HG03460 (cell line): Measurements from ENCODE around the gene CELF3.

Experiments used
- ATAC-seq: cut with Tn5 transposase; IDR thresholded peaks from one replicate; pipeline ENCODE4 v1.9.1; 2021; ENCODE audit not compliant: unreplicated experiment

The CELF3 gene

DNA sequence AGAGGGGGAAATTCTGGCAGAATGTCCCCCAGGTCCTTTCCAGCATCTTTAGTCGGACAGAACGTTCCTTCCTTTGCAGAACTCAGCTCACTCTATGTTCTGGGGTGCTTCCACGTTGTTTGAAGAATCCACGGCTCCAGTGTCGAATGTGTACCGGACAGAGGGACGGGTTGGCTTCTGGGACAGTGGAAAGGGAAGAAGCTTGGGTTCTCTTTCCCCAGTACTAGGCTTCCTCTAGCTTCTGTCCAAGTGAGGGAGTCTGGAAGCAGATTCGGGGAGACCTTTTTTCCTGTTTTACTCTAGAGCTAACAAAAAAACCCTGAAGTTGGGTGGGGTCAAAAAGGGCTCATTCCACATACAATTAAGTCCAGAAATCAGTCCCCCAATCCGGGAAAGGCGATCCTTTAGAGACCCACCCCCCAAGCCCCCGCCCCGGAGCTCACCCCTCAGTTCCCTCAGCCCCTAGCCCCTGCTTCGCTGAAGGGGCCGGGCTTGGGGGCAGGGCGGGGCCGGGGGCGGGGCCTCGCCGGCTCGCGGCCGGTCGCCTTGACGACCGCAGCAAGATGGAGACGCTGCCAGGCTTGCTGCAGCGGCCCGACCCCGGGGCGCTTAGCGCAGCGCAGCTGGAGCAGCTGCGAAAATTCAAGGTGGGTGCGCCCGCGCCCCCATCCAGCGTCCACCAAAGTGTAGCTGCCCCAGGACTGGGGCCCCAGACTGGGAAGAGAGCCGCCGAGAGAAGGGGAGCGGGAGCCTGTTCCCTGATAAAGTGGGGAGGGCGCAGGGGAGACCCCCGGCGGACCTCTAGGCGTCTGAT is 4.6 kb upstream of the CELF3 start, which contains the start of gene RIIAD1:
Gene RIIAD1, plus strand, starts transcription at position 549 of the 814 bp plus-strand sequence. Its CDS starts 15 bp downstream, at position 564.
- peak; percentile 69 for ATAC-seq

DNA sequence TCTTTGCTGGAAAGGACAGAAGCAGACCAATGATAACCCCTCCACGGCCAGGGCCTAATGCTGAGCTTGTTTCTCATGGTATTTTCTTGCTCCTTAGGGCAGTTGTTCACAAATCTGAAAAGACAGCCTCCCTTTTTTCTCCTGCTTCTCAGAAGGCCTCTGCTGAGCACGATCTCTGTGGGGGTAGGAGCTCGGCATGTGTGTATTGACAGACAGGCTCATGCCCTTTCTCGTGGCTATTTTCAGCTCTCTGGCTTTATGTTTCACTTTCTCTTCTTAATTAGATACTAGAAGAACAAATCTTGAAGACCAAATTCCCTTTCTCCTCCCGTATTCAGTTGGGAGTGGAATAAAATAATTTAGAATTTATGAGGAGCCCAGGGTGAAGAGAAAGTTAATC is 4.0 kb upstream of the CELF3 start:
- no peak for ATAC-seq

DNA sequence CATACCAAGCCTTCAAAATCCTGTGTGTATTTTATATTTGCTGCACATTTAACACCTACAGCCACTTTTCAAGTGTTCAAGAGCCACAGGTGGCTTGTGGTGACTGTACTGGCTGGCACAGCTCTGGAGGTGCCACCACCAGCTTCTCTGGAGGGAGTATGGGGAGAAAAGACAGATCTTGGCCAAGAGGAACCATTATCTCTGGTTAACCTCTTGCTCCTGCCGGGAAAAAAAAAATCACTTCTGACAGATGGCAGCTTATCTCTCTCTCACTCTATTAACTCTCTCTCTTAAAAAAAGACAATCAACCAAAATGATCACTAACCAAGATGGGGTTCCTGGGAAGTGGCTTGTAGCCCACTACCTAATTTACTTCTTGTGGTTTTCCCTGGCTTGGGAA is 3.5 kb upstream of the CELF3 start:
- ATAC-seq, result no peak

DNA sequence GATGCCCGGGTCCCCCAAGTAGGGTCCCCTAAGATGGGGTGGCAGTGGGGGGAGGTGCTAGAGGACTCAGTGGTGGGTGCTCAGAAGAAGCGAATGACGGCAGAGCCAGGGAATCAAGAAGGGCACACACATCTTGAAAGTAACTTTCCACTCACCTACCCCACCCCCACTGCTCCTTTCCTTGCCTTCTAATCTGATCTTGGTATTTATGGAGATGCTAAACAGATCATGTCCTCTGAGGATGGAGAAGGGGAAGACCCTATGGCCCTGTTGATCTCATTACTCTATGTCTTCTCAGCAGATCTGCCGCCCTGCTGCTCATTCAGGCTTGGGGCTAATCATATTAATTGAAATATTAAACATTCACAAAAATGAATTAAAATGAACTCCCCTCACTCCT is 2.1 kb upstream of the CELF3 start:
- ATAC-seq, result no peak

DNA sequence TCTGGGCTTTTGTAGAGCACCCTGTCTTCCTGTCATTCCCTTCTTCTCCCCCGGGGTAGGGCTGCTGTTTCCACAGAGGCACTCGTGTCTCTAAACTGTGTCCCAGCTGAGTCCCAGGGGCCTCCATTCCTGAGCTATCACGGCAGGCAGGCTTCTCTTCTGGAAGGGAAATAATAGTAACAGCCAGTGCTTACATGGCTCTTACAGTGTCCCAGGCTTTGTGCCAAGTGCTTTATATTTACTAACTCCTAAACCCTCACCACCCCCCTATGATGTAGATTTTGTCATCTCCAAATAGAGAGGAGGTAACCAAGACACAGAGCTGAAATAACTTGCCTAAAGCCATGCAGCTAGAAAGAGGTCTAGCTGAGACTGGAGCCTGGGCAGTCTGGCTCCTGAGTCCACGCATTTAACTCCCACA is 1.4 kb upstream of the CELF3 start:
- no peak for ATAC-seq

DNA sequence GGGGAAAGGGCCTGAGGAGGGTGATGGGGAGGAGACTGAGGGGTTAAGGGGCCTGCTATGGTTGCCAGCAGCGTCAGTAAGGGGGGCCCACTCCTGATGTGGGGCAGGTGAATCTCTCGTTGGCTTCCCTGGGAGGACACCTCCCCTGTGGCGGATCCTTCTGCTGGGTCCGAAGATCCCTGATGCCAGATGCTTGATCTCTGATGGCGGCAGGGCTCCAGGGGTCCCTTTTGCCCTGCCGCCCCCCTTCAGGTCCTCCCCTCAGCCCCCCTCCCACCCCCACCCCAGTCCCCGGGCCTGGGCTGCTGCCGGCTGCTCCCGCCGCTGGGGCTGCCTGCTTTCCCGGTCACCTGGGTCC is 219 bp downstream of the CELF3 start:
- ATAC-seq, result no peak

DNA sequence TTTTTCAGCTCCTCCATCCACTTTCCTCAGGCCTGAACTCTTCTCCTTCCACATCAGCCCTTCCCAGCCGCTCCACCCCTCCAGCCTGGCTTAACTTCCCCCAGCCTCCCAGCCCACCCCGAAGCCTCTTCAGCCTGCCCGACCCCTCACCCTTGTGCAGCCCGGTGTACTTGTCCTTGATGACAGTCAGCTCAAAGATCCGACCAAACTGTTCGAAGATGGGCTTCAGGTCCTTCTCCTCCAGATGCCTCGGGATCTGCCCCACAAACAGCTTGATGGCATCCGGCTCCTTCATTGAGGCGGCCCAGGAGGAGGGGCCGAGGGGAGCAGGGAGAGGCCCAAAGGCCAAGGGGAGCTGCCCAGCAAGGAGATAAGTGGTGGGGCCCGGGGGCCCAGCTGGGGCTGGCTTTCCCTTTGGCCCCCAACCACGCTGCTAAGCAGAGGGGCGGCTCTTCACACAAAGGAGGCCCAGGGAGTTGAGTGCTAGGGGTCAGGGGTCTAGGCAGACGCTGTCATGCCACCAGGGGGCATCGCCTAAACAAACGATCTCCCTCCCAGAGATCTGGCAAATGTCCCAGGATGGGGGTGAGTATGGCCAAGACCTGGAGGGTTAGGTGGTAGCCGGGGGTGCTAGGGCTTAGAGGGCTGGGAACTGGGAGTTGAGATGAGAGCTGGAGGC is 738 bp downstream of the CELF3 start:
- ATAC-seq, result no peak

DNA sequence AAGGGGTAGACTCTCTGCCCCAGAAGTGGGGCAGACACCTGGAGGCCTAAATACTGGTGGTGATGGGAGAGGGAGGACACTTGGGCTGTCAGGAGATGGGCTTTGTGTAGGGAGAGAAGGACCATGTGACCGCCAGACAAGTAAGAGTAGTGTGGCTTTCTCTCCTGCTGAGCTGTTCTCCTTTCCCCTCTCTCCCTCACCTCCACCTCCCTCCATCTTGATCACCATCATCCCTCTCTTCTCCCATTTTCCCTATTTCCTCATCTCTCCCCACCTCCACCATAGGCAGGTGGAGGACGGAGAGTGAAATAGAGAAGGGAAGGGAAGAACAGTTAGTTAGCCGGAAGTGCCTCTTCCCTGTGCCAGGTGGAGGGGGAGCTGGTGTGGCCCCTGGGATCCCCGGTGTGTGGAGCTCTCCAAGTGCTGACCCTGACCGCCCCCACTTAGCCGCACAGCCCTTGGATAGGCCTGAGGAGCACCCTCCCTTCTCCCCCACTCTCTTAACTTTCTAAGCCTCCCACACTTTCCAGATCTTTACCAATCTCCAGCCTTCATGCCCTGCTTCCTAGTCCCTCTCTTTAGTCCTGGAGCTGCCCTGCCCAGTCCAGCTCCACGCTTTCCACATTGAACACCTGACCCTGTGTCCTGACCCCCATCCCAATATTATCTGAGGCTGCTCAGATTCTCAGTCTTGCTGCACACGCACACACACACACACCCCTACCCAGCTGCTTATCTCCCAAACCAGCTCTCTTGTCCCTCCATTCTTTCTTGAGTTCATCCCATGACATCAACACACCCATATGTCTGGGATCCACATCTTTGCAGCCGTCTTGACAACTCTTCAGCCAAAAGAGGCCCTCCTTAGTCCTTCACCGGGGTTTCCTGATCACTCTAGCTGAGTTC is 1.5 kb downstream of the CELF3 start:
- ATAC-seq, result no peak

DNA sequence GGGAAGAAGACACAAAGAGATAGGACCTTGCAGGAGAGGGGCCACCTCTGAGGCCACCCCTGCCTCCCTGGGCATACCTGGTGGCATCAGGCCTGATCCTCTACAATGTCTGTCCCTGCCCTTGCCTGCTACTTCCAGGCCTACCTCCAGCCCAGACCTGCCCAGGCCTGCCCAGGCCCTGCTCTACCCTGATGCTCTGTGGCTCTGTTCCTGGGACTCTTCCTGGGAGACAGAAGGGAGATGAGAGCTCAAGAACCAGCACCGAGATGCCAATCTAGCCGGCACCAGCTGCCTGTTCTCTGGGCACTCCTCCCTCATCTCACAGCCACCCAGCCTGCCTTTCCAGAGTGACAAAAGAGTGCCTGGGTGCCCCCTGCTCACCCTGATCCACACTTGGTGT is 2.7 kb downstream of the CELF3 start:
- no peak for ATAC-seq

DNA sequence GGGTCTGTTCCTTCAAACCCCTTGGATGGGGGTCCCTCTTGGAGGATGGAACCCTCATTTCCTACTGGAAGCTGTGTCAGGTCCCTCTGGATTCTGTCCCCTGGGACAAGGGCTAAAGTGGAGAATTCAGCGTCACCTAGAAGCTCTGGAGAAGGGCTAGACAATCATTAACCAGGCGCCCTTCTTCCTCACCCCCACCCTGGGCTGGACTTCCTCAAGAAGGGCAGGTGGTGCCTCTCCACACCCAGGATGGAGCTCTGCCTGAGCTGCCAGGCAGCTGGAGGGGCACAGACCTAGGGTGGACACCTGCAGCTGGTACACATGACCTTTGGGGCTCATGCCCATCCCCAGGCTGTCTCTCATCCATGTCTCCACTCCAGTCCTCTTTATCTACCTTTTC is 3.6 kb downstream of the CELF3 start:
- ATAC-seq, result no peak

DNA sequence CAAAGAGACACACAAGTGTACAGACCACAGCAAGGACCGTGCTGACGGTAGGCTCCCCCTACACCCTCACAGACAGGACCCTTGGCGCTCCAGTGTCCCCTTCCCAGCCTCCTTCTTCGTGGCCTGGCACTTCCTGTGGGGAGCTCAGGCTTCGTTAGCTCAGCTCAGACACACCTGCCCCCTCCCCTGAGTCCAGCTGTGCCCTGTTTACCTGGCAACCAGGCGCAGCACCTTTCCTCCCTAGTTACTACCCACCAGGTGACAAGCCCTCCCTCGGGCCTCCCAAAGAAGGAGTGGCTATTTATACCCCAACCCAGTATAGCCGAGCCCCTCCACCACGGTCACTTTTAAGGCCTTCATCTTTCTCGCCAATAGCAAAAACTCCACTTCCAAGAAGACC is 4.7 kb downstream of the CELF3 start:
- ATAC-seq, result no peak

DNA sequence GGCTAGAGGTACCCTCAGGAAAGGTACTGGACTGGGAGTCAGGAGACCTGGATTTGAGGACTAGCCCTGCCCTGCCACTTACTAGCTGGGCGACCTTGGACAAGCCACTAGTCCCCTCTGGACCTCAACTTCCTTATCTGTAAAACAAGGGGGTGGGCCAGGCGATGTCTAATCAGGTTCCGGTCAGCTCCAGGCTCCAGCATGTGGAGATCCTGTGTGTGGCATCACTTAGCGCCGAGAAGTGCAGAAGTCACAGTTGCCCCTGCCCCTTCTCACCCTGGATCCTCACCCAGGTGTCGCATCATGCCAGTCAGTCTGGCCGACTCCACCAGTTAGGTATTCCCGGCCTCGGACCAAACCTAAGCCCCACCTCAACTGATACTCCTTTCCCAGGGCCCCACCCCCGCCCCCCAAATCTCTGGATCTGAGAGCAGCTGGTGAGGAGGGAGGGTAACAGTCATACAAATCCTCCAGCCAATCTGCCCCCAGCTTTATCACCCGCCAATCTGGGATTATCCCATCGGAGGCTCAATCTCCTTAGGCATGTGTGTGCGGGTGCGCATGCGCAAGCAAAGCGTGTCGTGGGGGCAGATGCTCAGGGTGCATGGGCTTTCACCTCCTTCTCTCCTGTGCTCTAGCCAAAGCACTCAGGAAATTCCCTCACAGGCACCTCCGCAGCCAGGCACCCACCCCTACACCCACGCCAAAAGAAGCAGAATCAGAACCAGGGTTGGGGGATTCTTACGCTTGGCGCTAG is 5.4 kb downstream of the CELF3 start:
- ATAC-seq, result no peak

DNA sequence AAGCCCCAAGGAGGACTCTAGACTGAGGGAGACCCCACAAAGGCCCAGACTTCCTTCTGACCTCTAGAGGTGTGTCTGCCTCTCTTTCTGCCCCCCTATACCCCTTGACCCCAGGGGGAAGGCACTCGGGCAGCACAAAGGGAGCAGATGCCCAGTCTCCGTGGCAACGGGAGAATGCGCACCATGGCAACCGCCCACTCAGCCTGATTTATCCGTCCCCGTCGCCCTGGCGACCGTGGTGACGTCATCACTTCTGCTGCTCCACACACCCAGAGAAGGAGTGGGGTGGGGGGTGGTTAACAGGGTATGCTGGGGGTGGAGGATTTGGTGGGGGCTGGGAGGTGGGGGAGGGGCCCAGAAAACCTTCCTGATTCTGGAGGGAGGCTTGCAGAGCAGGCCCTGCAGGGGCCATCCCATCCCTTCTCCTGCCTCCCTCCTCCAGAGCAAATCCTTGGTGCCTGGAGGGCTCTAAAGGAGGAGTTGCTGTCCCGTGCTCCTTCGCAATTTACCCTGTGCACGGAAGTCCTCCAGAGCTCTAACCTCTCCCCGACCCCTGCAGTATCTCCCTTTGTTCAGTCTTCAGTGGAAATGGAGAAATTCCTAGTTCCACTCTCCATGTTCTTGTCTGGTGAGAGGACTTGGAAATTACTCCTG is 6.3 kb downstream of the CELF3 start:
- ATAC-seq, result no peak

DNA sequence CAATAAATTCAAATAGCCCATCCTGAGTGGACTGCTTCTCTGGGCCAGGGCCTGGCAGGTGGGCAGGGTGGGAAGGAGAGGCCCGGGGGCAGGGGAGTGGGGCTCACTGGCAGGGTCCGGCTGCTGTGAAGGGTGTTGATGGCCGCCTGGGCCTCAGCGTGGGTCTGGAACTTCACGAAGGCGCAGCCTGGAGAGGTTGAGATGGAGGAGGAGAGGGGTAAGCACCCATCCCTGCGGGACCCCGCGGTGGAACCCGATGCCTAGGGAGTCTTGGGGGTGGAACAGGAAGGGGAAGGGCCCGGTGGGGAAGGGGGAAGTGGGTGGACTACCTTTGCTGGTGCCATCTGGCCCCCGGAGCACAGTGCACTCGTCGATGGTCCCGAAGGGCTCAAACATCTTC is 7.7 kb downstream of the CELF3 start:
- ATAC-seq, result no peak

DNA sequence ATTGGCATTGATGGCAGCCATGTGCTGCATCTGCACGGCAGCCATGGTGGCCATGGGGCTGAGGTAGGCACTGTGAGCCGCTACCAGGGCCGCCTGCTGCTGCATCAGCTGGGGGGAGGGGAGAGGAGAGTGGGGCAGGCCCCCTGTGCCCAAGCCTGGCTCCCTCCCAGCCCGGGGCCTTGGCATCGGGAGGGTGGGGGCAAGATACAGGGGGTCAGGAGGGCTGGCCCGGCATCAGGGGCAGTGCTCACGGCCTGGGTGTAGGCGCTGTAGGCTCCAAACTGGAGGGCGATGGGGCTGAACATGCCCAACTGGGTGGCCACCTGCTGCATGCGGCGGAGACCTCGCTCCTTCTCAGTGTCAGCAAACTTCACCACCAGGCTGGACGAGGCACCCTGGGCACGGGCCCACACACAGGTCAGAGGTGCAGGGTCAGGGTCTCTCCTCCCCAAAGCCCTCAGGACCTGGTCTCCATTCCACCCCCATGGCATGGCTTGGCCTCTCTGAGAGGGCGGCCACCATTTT is 9.0 kb downstream of the CELF3 start:
- ATAC-seq, result no peak

DNA sequence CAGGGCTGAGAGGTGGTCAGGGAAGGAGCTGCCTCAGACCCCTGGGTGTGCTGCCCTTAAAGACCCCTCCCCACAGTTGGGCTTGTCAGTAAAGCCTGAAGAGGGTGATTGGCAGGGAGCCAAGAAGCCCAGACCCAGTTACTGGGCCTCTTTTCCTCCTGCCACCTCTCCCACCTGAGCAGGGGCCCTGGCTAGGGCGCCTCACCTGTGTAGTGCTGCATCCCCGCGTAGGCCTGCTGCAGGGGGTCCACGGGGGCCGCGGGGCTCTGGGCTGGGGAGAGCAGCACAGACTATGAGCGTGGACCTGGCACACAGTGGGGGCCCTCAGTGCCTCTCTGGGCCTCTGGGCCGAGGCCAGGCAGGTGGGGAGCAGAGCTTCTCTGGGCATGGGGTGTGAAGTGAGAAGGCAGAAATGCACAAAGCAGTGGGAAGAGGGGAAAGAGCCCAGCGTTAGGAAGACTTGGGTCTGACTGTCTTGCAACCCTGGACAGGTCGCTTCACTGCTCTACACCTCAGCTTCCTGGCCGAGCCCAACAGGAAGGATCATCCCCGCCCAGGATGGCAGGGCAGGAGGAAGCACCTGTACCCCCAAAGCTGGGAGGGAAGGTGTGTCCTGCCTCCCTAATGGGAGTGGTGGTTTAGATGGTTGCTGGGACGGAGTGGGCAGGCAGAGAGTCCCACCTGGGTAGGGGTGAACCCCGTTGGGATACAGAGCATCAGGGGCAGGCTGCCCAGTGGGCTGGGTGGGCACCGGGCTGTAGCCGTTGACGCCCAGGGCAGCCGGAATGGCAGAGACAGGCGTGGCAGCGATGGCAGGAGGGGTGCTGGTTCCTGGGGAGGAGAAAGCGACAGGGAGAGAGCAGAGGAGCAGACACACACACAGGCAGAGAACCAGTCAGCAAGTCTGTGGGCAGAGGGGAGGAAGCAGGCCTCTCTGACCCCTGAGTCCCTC is 9.9 kb downstream of the CELF3 start:
- no peak for ATAC-seq

DNA sequence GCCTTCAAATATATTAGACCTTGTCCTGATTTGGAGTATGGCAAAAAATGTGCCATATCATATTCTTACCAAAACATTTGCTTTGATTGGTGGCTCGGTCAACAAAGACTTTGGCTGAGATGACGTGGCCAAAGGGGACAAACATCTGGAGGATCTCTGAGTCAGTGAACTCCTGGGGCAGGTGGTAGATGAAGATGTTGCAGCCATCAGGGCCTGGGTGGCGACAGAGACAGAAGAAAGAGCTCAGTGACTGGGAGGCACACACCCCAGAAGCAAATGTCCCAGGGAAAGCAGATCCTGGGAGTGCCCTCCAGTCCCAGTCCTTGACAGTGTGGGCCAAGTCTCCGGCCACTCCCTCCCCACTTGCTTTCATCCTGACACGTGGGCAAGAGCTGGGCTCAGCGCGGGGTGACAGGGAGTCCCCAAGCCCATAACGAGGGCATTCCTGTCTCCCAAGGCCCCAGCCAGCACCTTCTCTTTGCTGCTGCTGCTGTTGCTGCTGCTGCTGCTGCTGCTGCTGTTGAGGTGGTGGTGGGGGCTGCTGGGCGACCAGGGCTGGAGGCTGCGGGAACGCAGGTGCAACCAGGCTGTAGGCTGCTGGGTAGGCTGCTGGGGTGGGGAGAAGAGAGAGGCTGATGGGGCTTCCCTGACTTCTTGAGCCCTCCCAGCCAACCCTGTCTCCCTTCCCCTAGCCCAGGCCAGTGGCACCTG is 10.7 kb downstream of the CELF3 start:
- ATAC-seq, result no peak

DNA sequence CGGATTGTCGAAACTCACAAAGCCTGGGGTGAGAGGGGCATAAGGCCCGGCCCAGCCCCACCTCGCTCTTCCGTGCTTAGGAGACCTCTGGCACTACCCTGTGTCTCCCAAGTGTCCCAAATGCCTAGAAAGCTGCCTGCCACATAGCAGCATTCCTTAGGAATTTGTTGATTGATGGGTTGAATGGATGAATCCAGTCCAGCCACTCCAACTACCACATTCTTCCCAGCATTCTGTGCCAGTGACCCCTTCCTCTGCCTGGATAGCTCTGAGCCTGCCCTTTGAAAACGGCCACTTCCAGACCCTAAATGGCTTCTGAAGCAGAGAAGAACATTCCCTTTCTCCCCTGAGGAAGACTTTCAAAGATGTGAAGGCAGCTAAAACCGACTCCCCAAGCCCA is 11.5 kb downstream of the CELF3 start:
- no peak for ATAC-seq
